HG02981 (cell line): ENCODE measurements around the gene ANOS1.
A peak's percentile ranks its signal among the peaks of the same experiment; 100 is the strongest.
"Not testable (repeated sequence)": the region's sequence is repeated elsewhere in the genome, so short reads cannot be mapped to it uniquely, and the experiment has no call there.

Experiments
- ATAC-seq: cut with Tn5 transposase; IDR thresholded peaks from one replicate; pipeline ENCODE4 v1.9.1; 2021; ENCODE audit warnings: mild to moderate bottlenecking, moderate library complexity; ENCODE audit not compliant: unreplicated experiment

The ANOS1 gene, protein sequence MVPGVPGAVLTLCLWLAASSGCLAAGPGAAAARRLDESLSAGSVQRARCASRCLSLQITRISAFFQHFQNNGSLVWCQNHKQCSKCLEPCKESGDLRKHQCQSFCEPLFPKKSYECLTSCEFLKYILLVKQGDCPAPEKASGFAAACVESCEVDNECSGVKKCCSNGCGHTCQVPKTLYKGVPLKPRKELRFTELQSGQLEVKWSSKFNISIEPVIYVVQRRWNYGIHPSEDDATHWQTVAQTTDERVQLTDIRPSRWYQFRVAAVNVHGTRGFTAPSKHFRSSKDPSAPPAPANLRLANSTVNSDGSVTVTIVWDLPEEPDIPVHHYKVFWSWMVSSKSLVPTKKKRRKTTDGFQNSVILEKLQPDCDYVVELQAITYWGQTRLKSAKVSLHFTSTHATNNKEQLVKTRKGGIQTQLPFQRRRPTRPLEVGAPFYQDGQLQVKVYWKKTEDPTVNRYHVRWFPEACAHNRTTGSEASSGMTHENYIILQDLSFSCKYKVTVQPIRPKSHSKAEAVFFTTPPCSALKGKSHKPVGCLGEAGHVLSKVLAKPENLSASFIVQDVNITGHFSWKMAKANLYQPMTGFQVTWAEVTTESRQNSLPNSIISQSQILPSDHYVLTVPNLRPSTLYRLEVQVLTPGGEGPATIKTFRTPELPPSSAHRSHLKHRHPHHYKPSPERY

DNA sequence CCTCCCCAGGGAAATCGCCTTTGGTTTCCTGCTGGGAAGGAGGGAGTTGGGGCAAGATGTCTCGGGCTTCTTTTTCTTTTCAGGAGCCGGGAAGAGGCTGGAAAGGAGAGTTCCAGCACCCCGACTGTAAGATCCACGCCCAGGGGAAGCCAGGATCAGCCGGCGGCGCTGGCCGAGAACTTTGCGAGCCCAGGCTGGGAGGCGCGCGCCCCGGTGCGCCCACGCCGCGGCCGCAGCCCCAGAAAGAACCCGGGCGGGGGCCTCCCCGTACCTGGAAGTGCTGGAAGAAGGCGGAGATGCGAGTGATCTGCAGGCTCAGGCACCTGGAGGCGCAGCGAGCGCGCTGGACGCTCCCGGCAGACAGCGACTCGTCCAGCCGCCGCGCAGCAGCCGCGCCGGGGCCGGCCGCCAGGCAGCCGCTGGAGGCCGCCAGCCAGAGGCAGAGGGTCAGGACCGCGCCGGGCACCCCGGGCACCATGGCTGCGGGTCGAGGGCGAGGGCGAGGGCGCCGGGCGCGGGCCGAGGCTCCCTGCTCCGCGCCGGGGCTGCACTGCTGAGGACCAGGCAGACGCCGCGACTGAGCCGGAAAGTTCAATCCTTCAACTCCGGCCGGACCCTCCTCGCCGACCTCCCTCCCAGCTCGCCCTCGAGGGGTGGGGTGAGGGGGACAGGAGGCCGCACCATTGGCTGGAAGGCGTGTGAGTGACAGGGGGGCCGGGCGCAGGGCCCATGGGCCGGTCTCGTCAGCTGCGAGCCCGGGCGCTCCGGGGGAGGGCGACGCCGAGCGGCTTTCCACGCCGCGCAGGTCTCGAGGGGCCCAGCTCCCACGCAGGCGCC lies at the start of gene ANOS1:
ANOS1 (minus strand) TSS at position 579 of the 837 bp plus-strand sequence; CDS start at position 478, 101 bp downstream.
- ATAC-seq = no peak

DNA sequence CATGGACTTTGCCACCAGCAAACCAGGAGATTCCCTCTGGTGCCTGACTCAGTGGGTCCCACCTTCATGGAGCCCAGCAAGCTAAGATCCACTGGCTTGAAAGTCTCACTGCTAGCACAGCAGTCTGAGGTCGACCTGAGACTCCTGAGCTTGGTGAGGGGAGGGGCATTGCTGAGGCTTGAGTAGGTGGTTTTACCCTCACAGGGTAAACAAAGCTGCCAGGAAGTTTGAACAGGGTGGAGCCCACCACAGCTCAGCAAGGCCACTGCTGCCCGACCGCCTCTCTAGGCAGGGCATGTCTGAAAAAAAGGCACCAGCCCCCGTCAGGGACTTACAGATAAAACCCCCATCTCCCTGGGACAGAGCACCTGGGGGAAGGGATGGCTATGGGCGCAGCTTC lies 41.2 kb upstream of the ANOS1 start:
- no peak for ATAC-seq

DNA sequence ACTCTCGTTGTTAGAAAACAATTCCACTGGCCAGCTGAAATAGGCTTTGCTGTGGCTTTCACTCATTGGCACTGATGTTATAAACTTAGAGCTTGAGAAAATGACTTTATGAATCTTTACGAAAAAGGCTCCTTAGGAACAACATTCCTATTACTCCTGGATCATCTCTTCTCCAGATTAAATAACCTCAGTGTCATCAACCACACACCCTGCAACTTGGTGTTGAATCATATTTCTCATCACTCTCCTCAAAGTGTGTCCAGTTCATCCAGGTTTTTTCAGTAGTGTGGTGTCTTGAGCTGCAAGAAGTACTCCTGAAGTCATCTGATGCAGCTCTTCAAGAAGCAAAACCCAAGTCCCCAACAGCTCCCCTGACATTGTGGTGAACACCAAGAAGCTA lies 28.1 kb upstream of the ANOS1 start:
- ATAC-seq = no peak

DNA sequence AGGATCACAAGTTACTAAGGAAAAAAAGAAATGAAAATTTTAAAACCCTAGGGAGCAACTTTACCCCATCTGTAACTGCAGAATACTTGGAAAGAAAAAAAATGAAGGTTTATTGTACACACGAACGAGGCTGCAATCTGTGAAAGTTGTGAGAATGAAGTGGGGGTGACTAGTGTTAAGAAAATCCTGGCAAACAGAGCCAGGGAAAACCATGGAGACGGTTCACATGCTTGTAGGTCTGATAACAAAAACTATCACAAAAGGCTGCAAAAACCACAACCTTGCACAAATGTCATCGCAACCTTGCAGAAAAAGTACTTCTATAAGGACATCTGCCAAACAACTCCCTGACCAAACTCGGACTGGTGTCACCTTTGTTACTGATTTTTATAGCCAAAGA lies 26.8 kb upstream of the ANOS1 start:
- ATAC-seq = not testable (repeated sequence)

DNA sequence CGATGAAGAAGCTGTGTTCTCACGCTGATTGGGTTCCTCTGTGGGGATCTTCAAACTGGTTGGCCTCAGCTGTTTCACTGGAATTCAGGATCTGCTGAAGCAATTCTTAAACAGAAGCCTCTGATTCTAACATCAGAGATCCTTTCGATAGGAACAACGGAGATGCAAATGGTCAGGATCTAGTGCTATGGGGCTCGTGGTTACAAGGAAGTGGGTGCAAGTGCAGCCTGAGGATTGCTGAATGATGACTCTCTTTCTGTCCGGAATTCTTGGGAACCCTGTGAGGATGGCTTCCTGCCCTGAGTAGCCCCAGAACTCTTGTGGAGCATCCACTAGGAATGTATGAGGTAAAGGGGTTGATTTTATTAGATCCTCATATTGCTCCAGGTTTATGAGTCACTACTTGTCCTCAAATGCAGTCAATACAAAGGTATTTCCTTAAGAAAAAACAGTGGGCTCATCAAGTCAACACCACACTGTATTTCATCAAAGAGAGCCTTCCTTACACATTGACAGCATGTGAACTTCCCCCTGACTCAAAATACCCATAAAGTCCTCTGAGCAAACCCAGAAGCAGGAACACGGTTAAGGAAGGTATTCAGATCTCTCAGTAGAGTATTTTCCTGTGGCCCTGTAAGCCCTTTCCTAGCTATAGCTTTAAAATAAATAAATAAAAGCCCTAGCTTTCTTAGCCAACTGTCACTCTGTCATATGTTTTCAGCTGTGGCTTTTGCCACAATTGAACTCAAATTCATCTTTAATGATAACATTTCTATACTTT lies 25.9 kb upstream of the ANOS1 start:
- ATAC-seq = not testable (repeated sequence)

DNA sequence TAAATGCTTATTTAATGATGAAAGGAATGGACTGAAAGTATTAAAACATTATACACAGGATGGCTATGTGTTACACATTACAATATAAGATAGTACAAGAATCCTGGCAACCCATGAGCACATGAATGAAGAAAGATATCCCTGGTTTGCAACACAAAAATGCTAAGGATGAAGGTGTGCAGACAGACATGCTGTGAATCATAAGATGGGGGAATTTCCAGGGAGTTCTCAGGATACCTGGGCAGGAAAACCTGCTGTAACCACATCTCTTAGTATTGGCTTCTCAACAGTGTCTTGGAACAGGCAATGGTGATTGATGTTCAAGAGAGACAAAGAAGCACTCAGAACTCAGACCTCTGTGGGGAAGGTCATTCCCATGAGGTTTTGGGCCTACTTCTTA lies 23.9 kb upstream of the ANOS1 start:
- no peak for ATAC-seq

DNA sequence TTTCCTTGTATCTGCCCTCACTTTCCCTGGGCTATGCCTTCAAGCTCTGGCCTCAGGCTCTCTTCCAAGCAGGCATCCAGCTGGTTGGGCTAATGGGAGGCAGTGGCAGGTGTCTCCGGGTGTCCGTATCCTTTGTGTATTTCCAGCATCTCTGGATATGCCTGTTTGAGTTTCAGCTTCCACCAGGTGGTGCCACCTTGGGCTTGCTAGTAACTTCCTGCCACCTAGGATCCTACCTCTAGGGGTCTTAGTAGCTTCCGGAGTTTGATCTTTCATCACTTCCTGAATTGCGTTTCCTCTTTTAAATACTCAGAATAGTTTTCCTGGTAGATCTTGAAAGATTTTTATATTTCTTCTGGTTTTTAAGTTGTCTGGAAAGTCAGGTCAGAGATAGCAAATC lies 23.2 kb upstream of the ANOS1 start:
- ATAC-seq = no peak

DNA sequence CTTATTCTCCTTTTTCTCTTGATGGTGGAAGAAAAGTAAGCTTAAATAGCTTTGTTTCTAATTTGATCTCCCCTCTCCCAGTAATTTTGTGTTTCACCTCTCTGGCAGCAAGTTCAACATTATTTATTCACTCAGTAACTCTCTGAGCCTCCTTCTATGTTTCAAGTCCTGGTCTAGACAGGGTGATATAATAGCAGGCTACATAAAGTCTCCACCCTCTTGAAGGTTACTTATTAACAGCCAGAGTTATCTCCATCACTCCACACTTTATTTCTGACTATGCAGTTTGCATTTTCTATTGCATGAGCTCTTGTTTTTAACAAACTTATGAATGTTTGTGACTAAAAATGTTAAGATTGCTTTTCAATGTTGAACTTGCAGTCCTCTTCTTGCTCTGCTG lies 17.8 kb upstream of the ANOS1 start:
- ATAC-seq = no peak

DNA sequence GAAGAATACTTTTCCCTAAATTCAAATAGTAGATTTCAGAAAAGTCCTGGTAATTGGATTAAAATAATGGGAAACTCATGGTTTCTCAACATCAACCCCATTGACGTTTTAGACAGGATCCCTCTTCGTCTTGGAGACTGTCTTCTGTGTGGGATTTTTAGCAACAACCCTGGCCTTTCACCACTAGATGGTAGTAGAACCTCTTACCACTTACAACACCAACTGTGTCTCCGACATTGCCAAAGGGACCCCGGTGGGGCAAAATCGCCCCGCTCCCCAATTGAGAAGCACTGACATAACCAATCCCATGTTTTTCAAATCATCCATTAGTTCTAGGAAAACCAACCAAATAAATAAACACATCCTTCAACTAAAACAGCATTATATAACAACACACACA lies 16.9 kb upstream of the ANOS1 start:
- no peak for ATAC-seq

DNA sequence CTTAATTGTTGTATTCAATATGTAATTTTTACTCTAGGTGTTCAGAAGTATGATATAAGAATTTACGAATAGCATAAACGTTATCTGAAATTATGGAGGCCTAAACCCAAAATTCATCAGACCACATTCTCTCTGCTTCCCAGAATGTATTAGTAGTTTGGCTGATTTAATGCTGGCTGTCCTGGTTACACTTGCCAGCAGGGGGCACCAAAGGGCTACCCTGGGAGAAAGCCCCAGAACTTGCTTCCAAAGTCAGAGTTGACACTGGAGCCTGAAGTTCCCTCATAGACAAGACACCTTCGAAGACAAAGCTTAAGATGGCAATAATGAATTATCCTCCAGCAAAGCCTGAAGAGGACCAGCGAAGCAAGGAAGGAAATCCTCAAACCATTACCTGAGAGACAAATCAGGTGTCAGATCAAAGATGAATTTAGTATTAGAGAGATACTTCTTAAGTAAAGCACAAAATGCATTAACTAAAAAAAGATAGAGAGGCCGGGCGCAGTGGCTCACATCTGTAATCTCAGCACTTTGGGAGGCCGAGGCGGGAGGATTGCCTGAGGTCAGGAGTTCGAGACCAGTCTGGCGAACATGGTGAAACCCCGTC lies 11.3 kb upstream of the ANOS1 start:
- peak; percentile 48 for ATAC-seq

DNA sequence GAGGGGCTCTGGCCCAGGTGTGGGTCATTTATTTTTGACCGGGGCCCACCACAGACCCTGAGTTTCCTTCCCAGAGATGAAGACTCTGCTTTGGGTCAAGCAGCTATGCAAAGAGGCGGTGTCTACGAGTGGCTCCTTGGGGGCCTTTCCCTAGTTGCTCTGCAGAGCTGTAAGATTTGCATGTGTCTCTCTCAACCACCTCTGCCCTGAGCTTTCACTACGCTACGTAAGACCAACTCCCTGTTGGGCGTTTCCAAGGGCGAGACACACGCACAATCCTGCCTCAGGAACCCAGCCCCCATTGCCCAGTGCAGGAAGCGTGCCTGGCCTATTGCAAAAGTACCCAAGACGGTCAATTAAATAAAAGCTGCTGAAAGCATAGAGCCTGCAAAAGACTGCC lies 10.0 kb upstream of the ANOS1 start:
- no peak for ATAC-seq

DNA sequence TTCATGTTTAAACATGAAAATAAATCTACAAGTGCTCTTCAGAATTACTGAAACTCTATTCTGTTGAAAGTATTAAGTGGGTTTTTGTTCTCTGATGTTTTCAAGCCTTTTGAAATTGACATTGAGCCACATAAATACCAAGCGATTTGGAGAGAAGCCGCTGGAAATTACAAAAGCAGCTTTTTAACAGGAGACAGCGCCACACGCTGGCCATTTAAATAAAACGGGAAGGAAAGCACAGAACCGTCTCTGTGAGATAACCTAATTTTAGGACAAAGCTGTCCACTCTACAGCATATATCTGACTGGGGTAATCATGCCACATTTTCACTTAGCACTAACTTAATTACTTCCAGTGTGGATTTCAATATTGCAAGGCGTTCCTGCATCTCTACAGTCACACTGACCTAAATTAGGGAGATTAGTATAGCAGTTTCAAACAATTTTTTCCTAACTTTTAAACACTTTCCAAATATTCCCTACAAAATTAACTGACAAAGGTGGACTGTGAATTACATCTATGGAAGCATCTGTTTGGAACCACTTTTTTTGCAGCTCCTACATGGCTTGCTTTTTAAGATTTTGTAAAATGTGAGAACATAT lies 6.8 kb upstream of the ANOS1 start:
- no peak for ATAC-seq

DNA sequence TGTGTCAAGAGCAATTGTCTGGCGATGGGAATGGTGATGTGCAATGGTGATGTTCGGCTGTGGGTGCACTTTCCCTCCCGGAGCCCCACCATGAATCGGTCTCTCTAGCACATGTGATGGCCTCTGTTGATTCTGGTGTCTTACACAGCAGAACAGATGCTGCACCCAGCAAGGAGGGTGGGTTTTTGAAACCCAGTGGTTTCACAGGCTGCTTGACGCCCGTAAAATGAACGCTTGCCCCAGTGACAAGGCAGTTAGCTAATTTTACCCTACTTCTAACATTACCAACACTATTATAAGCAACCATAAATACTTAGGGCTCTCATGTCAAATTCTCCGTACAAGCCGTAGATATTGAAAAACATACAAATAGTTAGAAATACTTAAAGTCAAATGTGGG lies 5.9 kb upstream of the ANOS1 start:
- no peak for ATAC-seq

DNA sequence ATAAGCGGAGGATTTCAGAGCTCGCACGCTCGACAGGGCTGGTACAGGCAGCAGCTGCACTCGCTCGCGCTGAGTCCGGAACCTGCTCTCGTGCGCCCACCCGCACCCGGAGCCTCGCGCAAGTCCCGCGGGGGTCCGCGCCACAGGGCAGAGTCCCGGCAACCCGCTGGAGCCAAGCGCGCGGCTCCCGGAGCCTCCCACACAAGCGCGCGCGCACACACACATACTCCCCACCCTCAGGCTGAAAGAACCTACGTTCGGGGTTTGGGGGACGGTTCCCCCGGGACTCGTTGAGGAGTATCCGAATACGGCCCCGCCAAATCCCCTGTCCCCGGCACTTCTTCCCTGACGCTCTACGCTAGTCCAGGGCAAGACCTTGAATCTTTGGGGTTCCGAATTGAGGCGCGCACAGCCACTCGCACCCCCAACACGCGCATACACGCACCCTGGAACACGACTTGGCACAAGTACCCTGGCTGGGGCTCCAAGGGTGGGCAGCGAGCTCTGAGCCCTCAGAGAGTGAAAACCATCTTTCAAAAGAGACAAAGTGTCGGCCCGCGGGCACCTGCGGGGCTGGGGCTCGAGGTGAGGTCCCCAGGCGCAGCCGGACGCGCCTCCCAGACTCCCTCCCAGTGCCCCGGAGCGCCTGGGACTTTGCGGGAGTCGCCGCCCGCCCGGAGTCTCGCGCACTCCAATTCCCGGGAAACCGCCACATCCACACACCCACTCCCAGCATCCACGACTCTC lies 952 bp downstream of the ANOS1 start:
- ATAC-seq = no peak

DNA sequence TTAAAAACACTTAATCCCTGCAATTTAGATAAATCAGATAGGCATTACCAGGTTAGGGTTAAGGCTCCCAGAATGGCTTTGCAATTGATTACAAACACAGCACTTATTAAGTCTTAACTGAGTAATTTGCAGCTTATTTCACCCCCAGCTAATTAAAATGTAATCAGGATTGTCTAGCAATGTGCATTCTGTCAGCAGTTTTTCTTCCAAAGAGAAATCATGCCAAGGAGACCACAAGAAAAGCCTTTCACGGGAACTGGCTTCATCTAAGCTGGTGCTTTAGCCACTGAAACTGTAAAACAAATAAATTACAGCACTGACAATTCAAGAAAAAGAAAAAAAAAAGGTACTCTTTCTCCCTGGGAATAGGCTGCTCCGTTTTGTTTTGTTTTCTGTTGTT lies 2.1 kb downstream of the ANOS1 start:
- no peak for ATAC-seq

DNA sequence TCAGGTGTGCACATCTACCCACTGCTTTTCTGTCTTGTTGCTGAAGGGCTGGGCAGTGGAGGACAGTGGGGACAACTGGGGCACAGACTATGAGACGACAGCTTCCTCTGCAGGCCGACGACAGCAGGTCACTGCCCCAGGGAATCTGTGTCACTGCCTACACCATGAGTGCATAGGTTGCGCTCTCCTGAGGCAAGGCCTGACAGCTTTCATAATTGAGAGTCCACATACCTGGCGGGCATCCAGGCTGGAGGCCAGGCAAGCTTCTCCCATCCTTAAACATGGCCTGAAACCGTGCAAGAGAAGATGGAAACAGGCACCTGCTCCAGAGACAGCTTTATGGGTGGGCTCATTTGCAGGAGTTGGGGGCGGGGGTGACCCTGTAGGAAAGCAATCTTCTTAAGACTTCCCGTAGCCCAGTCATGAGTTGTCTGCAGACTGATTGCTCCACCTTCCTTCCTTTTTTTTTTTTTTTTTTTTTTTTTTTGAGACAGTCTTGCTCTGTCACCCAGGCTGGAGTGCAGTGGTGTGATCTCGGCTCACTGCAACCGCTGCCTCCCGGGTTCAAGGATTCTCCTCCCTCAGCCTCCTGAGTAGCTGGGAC lies 2.9 kb downstream of the ANOS1 start:
- ATAC-seq = no peak

DNA sequence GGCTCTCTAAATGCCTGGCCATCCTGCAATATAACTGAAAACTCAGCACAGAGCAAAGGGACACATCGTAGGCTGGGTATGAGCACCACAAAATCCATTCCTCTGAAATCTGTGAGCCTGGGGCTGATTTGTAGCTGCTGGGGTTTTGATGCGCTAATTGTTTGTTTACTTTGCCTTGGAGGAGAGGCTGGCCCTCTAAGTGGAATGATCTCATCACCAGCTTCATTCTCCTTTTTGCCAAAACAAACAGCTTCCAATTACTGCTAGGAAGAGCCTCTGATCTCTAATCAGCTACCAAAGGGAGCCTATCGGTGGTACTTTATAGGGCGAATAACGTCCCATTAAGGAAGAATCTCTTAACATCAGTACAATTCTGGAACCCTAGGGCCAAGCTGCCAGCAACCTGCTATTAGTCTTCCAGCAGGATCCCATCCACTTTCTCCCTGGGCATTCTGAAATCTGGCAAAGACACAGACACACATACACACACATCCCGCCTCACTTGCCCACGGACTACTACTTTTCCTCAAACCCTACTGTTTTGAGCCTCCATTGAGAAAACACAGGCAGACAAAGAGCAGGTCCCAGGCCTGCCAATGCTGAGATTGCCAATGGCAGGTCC lies 5.8 kb downstream of the ANOS1 start:
- no peak for ATAC-seq

DNA sequence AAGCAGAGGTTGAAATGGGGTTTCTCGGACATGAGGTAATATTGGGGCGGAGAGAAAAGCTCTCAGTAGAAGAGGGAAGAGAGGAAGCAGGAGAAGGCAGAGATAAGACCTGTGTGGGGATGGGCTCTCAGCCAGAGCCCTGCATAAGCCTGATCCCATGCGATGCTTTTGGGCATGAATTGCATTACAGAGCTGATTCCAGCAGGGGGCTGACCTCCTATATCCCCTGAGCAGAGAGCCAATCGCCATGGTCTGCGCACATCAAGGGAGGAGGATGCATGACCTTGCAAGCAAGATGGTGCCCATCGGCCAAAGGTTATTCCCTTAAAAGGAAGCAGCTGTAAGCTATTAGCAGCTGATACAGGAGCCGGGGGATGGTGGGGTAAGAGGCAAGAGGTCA lies 7.6 kb downstream of the ANOS1 start:
- ATAC-seq = no peak
